ENCODE results near the gene CCDC85B.

CCDC85B gene

DNA sequence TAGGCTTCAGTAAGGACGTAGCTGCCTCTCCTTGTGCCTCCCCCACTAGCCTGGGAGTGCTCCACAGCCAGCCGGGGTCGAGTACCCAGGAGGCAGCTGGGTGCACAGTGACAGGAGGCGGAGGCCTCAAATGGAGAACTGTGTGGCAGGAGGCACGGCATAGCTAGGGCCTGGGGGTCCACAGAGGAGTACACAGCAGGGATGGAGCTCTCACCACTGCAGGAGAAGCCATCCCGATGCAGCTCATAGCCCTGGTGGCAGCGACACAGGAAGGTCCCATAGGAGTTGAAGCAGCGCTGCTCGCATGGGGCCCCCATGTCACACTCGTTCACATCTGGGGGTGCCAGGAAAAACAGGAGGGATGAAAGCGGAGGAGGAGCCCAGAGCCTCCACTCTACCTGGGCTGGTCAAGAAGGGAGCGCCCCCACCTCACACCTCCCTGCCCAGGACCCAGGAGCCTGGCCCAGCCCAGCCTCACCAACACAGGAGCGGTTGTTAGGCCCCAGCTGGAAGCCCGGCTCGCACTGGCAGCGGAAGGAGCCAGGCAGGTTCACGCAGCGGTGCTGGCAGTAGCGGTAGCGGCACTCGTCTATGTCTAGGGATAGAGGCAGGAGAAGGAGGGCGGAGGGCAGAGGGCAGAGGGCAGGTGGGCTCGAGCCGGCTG, 20.7 kb upstream of the CCDC85B start:
- no peak for DNase-seq (ENCODE audit: low read depth, low spot score)

- no peak for DNase-seq (ENCODE audit: low read depth, low spot score)
Observed at GRCh38 chr11:65870307-65870658, 20.2 kb upstream of the CCDC85B start.

DNA sequence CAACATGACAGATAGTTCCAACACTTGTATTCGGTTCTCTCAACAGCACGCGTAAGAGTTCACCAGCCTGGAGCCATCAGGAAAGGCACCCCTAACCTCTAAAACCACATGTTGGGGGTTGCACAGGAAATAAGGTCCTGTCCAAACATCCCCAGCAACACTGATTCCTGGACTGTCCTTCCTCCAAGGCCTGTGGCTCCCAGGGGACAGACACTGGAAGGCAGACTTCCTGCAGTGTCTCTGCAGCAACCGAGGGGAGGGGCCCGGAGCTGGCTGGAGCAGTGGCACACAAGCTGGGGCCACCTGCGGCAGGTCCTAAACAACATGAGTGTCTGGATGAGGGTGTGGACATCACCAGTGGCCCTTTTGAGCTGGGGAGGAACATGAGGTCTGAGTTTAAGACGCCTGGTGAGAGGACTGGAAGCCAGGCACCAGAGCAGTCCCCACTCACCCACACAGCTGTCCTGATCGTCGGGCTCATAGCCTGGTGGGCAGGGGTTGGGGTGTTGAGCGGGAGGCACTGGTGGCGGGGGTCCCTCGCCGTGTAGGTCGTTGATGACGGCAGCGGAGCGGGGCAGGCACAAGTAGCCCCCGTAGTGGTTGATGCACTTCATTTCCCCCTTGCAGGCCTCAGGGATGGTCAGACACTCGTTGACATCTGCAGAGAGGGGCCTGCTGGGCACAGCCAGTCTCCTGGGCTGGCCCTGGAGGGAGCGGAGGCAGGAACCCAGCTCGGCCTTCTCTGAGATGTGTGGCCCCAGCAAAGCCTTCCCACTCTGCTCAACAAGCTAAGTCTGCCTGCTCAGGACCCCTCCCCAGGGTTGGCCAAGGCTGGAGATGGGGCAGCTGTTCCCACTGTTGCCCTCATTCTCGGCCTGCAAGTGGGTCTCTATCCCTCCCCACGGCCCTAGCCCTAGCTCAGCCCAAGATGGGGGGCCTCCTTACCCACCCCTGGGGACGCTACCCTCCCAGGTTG, 19.5 kb upstream of the CCDC85B start:
- DNase-seq (ENCODE audit: low read depth, low spot score) = no peak

- no peak for DNase-seq (ENCODE audit: low read depth, low spot score)
Observed at GRCh38 chr11:65871811-65872548, 18.5 kb upstream of the CCDC85B start.

GRCh38 chr11:65872586-65873317, 17.7 kb upstream of the CCDC85B start, which contains the start of gene EFEMP2:
Gene EFEMP2, minus strand, starts transcription at chr11:65872800. Its CDS starts 446 bp downstream, at chr11:65872354.
- DNase-seq (ENCODE audit: low read depth, low spot score) = no peak

GRCh38 chr11:65873318-65874156, 16.9 kb upstream of the CCDC85B start:
- no peak for DNase-seq (ENCODE audit: low read depth, low spot score)

- no peak for DNase-seq (ENCODE audit: low read depth, low spot score)
Observed at GRCh38 chr11:65879617-65880016, 10.9 kb upstream of the CCDC85B start, which contains the start of gene CTSW. Gene CTSW, plus strand, starts transcription at chr11:65879837. Its CDS starts 18 bp downstream, at chr11:65879855.

GRCh38 chr11:65880027-65880426, 10.4 kb upstream of the CCDC85B start:
- no peak for DNase-seq (ENCODE audit: low read depth, low spot score)

- no peak for DNase-seq (ENCODE audit: low read depth, low spot score)
Observed at GRCh38 chr11:65880844-65881421, 9.5 kb upstream of the CCDC85B start.

GRCh38 chr11:65882120-65883057, 8.1 kb upstream of the CCDC85B start:
- DNase-seq (ENCODE audit: low read depth, low spot score) = no peak

- DNase-seq (ENCODE audit: low read depth, low spot score) = no peak
Observed at GRCh38 chr11:65883058-65883761, 7.3 kb upstream of the CCDC85B start.

- no peak for DNase-seq (ENCODE audit: low read depth, low spot score)
Observed at GRCh38 chr11:65883786-65884715, 6.4 kb upstream of the CCDC85B start.

GRCh38 chr11:65884716-65885092, 5.8 kb upstream of the CCDC85B start:
- no peak for DNase-seq (ENCODE audit: low read depth, low spot score)

DNA sequence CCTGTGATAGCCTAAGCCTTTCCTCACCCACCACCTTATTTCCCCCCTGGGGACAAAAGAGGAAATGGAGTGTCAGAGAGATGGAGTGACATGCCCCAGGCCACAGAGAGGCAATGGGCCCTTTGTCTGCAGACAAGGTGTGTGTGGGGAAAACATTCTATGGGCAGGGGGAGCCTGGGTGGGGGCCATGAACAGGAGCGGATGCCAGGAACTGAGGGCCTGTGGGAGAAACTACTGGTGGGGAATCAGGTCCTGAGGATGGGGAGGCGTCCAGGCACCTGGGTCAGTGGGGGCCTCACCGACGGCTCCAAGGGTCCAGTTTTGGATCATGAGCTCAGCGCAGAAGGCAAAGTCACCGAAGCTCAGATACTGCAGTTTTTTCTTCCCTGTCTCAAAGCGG, 5.2 kb upstream of the CCDC85B start:
- DNase-seq (ENCODE audit: low read depth, low spot score) = no peak

GRCh38 chr11:65885808-65886536, 4.5 kb upstream of the CCDC85B start:
- DNase-seq (ENCODE audit: low read depth, low spot score) = no peak

Measured in smooth muscle cell of the brain vasculature (primary cell).